Panc1 (cell line): ENCODE measurements around the gene QPCTL. TPM values are rescaled to one million over a fixed set of nuclear protein-coding genes. Genes with fewer than 3 reads are reported as not detected.
A peak's percentile ranks its signal among the peaks of the same experiment; 100 is the strongest.

Experiments used
- ATAC-seq: fragments of 200-7000 bp; cut with Tn5 transposase; 2 replicates; pipeline ENCODE4 v1.9.1; 2020; ENCODE audit warnings: mild to moderate bottlenecking, moderate library complexity
- BruUV-seq: library from RNA; stranded (reverse); fragments of 400-500 nt; replicated peaks from 2 replicates; lab custom pipeline; 2021; lab: Mats Ljungman, UMichigan
- CTCF ChIA-PET: fragments of 300-600 bp; sonication (Branson Sonifier 250); formaldehyde crosslinking; loops from one replicate; lab custom pipeline; 2022; ENCODE audit warnings: antibody characterized with exemption; lab: Charles Lee
- POLR2A ChIA-PET: fragments of 300-600 bp; sonication (Branson Sonifier 250); formaldehyde crosslinking; loops from one replicate; lab custom pipeline; 2022; ENCODE audit warnings: antibody characterized with exemption; lab: Charles Lee
- DNase-seq: peaks from one replicate; pipeline ENCODE4 v3.0.0-alpha.2; 2010; ENCODE audit warnings: low read depth, low spot score
- H3K27ac ChIP-seq: 2 replicates; pipeline ENCODE4 v1.5.1; 2011; ENCODE audit warnings: mild to moderate bottlenecking, low read length, inconsistent platforms
- H3K27me3 ChIP-seq: fragments of 200-500 bp; sonication (Bioruptor generic); 2 replicates; pipeline ENCODE4 v1.6.0; 2014; ENCODE audit warnings: low read length, inconsistent platforms; ENCODE audit not compliant: control insufficient read depth, insufficient read depth
- H3K36me3 ChIP-seq: fragments of 200-500 bp; sonication (Bioruptor generic); 2 replicates; pipeline ENCODE4 v1.5.1; 2014; ENCODE audit warnings: inconsistent platforms, mild to moderate bottlenecking, low read length, moderate library complexity; ENCODE audit not compliant: control insufficient read depth, insufficient read depth
- H3K4me1 ChIP-seq: 2 replicates; pipeline ENCODE4 v1.5.1; 2011; ENCODE audit warnings: inconsistent platforms, mild to moderate bottlenecking, low read length, moderate library complexity; ENCODE audit not compliant: control insufficient read depth, insufficient read depth
- H3K4me3 ChIP-seq, 2 experiments: 2 replicates each; pipeline ENCODE4 v1.5.1; 2011 to 2012; ENCODE audit warnings: low read depth in 2 of 2, low read length in 2 of 2, mild to moderate bottlenecking in 2 of 2, inconsistent platforms in 1 of 2, moderate library complexity in 1 of 2
- H3K9me3 ChIP-seq: fragments of 200-500 bp; sonication (Bioruptor generic); 2 replicates; pipeline ENCODE4 v1.5.1; 2014; ENCODE audit warnings: low read depth, mild to moderate bottlenecking, inconsistent platforms, low read length, moderate library complexity; ENCODE audit not compliant: control insufficient read depth, insufficient read depth
- POLR2AphosphoS5 ChIP-seq: IDR thresholded peaks from 2 replicates; pipeline ENCODE4 v1.6.1; 2012; ENCODE audit warnings: mild to moderate bottlenecking, low read depth, low read length, moderate library complexity
- SIN3A ChIP-seq: IDR thresholded peaks from 2 replicates; pipeline ENCODE4 v1.6.1; 2012; ENCODE audit warnings: low read depth, mild to moderate bottlenecking, low read length, moderate library complexity, borderline replicate concordance; ENCODE audit not compliant: insufficient read depth
- TCF7L2 ChIP-seq: IDR thresholded peaks from 2 replicates; pipeline ENCODE4 v1.6.1; 2011; ENCODE audit warnings: mild to moderate bottlenecking, low read depth, low read length, inconsistent platforms
- in situ Hi-C: cut with HindIII; loops from 2 replicates; pipeline ENCODE4 v1.10.0; 2016; ENCODE audit warnings: low sequenced_read_pairs, low pct_unique_long_range_greater_than_20kb
- intact Hi-C: fragments of 100-400 bp; cut with micrococcal nuclease; formaldehyde crosslinking; loops from one replicate; pipeline ENCODE4 v1.10.0; 2022; ENCODE audit not compliant: unreplicated experiment
- total RNA-seq: library from RNA; stranded (reverse); gene quantifications from one replicate; pipeline ENCODE4 v1.2.1, GENCODE V29; 2021; ENCODE audit not compliant: unreplicated experiment
- TF ChIP-seq, protein P1 (sequence below), 2 experiments: IDR thresholded peaks; 2 replicates each; pipeline ENCODE4 v1.6.1; 2011 to 2012; ENCODE audit warnings: low read depth in 2 of 2, control low read depth in 1 of 2, low read length in 1 of 2, mild to moderate bottlenecking in 1 of 2, moderate library complexity in 1 of 2; ENCODE audit not compliant: insufficient read depth in 1 of 2
- TF ChIP-seq, protein P2 (sequence below): fragments of 450-650 bp; IDR thresholded peaks from 2 replicates; pipeline ENCODE4 v1.5.1; 2017; ENCODE audit warnings: mild to moderate bottlenecking

QPCTL gene
- total RNA-seq, 1 experiment from 2014 or later: 19.4 TPM

DNA sequence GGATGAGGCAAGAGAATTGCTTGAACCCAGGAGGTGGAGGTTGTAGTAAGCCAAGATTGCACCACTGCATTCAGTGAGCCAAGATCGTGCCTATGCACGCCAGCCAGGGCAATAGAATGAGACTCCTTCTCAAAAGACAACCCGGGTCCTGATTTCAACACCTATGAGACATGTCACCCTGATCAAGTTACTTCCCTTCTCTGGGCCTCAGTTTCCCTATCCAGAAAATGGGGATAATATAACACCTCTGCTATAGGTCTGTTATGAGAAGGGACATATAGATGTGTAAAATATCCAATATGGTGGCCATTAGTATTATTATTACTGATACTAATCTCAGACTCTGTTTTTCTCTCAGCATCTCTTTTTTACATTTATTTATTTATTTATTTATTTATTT lies 37.4 kb upstream of the QPCTL start:
- in situ Hi-C loops (no loop called here), intact Hi-C loops (no loop called here)
- ATAC-seq (no peak), DNase-seq (no peak)
- no peaks in the 10 kb centered on the region for H3K27me3 ChIP-seq
- ChIA-PET POLR2A (no interaction called here), CTCF (no interaction called here)
- no peaks in the 10 kb centered on the region for H3K36me3 ChIP-seq
- no peaks in the 10 kb centered on the region for H3K4me1 ChIP-seq
- no TSS peak for BruUV-seq
- no peak overlapping the region for H3K4me3 ChIP-seq
- H3K9me3 ChIP-seq: no peaks in the 10 kb centered on the region
- no peak for TF ChIP-seq TCF7L2
- TF ChIP-seq, protein P1, sequence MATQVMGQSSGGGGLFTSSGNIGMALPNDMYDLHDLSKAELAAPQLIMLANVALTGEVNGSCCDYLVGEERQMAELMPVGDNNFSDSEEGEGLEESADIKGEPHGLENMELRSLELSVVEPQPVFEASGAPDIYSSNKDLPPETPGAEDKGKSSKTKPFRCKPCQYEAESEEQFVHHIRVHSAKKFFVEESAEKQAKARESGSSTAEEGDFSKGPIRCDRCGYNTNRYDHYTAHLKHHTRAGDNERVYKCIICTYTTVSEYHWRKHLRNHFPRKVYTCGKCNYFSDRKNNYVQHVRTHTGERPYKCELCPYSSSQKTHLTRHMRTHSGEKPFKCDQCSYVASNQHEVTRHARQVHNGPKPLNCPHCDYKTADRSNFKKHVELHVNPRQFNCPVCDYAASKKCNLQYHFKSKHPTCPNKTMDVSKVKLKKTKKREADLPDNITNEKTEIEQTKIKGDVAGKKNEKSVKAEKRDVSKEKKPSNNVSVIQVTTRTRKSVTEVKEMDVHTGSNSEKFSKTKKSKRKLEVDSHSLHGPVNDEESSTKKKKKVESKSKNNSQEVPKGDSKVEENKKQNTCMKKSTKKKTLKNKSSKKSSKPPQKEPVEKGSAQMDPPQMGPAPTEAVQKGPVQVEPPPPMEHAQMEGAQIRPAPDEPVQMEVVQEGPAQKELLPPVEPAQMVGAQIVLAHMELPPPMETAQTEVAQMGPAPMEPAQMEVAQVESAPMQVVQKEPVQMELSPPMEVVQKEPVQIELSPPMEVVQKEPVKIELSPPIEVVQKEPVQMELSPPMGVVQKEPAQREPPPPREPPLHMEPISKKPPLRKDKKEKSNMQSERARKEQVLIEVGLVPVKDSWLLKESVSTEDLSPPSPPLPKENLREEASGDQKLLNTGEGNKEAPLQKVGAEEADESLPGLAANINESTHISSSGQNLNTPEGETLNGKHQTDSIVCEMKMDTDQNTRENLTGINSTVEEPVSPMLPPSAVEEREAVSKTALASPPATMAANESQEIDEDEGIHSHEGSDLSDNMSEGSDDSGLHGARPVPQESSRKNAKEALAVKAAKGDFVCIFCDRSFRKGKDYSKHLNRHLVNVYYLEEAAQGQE (IDR thresholded peaks at IDR 0.05; ENCODE audit: insufficient read depth in 1 of 2, low read depth in 2 of 2, low read length in 1 of 2): no peak
- TF ChIP-seq POLR2AphosphoS5: no peak
- TF ChIP-seq, protein P2, sequence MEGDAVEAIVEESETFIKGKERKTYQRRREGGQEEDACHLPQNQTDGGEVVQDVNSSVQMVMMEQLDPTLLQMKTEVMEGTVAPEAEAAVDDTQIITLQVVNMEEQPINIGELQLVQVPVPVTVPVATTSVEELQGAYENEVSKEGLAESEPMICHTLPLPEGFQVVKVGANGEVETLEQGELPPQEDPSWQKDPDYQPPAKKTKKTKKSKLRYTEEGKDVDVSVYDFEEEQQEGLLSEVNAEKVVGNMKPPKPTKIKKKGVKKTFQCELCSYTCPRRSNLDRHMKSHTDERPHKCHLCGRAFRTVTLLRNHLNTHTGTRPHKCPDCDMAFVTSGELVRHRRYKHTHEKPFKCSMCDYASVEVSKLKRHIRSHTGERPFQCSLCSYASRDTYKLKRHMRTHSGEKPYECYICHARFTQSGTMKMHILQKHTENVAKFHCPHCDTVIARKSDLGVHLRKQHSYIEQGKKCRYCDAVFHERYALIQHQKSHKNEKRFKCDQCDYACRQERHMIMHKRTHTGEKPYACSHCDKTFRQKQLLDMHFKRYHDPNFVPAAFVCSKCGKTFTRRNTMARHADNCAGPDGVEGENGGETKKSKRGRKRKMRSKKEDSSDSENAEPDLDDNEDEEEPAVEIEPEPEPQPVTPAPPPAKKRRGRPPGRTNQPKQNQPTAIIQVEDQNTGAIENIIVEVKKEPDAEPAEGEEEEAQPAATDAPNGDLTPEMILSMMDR: no peak
- no peak for TF ChIP-seq SIN3A
- no peak overlapping the region for H3K27ac ChIP-seq

DNA sequence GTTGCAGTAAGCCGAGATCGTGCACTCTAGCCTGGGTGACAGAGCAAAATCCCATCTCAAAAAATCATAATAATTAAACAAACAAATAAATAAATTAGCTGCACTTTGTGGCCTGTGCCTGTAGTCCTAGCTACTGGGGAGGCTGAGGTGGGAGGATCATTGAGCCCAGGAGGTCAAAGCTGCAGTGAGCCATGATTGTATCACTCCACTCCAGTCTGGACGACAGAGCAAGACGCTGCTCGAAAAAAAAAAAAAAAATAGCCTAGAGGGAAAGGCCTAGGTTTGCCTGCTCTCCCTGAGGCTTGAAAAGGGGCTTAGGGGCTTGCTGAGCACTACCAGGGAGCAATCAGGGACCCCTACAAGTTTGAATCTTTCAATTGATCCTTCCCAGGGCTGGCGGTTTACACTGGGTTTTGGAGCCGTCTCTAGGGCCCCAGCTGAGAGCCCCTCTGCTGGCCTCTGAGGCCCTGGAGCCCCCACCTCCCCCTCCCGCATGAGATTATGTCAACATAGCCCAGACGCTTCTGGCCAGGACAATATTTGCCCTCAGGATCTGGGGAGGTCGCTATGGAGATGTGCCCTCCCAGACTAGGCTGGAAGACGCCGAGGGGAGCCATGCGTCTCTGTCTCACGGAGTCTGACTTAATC lies 34.8 kb upstream of the QPCTL start:
- no peak for ATAC-seq
- Histone ChIP-seq H3K27me3 (no peaks in the 10 kb centered on the region), H3K9me3 (no peaks in the 10 kb centered on the region), H3K4me1 (no peaks in the 10 kb centered on the region), H3K4me3 (no peak overlapping the region), H3K27ac (no peak overlapping the region), H3K36me3 (no peaks in the 10 kb centered on the region)
- in situ Hi-C loops: no loop called here
- CTCF ChIA-PET: no interaction called here
- POLR2A ChIA-PET: no interaction called here
- BruUV-seq: no TSS peak
- no peak for TF ChIP-seq POLR2AphosphoS5
- DNase-seq: no peak
- intact Hi-C loops: no loop called here

DNA sequence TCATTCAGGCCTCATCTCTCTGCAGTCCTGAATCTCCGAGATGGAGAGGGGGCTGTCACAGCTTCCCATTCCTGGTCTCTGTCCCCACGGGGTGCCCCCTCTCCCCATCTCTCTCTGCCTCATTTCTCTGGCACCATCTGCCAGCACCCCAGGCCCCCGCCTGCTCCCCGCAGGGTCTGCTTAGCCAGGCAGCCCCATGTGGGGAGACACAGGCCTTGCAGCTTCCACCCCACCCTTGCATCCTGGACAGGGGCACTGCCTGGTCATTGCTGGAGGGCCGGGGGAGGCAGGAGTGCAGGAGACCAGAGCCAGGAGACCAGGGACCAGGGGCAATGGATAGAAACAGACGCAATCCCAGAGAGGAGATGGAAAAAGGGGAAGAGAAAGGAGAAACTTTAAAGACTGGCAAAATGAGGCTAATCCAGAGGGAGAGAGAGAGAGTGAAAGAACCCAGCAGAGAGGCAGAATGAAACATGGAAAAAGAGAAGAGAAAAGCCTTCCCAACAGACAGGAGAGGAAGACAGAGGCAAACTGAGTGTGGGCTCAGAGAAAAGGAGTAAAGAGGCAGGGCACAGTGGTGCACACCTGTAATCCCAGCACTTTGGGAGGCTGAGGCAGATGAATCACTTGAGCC lies 33.3 kb upstream of the QPCTL start:
- DNase-seq (no peak), ATAC-seq (0 out of 2 replicates have a peak, but pooled peaks have one; percentile 45)
- H3K27ac ChIP-seq: no peak overlapping the region
- intact Hi-C loops (no loop called here), in situ Hi-C loops (no loop called here)
- no peaks in the 10 kb centered on the region for H3K4me1 ChIP-seq
- no peaks in the 10 kb centered on the region for H3K27me3 ChIP-seq
- no peak overlapping the region for H3K4me3 ChIP-seq
- no peaks in the 10 kb centered on the region for H3K9me3 ChIP-seq
- ChIA-PET POLR2A (no interaction called here), CTCF (no interaction called here)
- BruUV-seq: no TSS peak
- no peak for TF ChIP-seq TCF7L2
- TF ChIP-seq, protein P2: no peak
- TF ChIP-seq SIN3A: no peak
- TF ChIP-seq POLR2AphosphoS5: no peak
- H3K36me3 ChIP-seq: no peaks in the 10 kb centered on the region
